T-helper 17 cell (primary cell): Measurements from ENCODE around the gene DHODH. TPM values are rescaled to one million over a fixed set of nuclear protein-coding genes. Genes with fewer than 3 reads are reported as not detected.
"Not testable (repeated sequence)": the region's sequence is repeated elsewhere in the genome, so short reads cannot be mapped to it uniquely, and the experiment has no call there.

Source experiments
- ATAC-seq: fragments of 150-1000 bp; cut with Tn5 transposase; 2 replicates; pipeline ENCODE4 v1.10.0; 2021; ENCODE audit warnings: mild to moderate bottlenecking, moderate library complexity
- DNase-seq, 3 donors: peaks; one replicate each; pipeline versions ENCODE4 v3.0.0 to v3.0.0-alpha.2; 2020 to 2021
- H3K9me3 ChIP-seq: one replicate; pipeline ENCODE4 v1.7.0; 2013; ENCODE audit warnings: low read length, mild to moderate bottlenecking; ENCODE audit not compliant: control insufficient read depth, poor library complexity, severe bottlenecking
- H3K27ac Mint-ChIP-seq: one replicate; pipeline ENCODE4 v1.8.0; 2022; ENCODE audit warnings: mild to moderate bottlenecking, moderate library complexity, mixed read lengths
- H3K27me3 Mint-ChIP-seq: one replicate; pipeline ENCODE4 v1.8.0; 2022; ENCODE audit warnings: mixed read lengths
- H3K36me3 Mint-ChIP-seq: one replicate; pipeline ENCODE4 v1.8.0; 2022; ENCODE audit warnings: low read depth, mixed read lengths
- H3K4me1 Mint-ChIP-seq: one replicate; pipeline ENCODE4 v1.8.0; 2022; ENCODE audit warnings: mild to moderate bottlenecking, mixed read lengths
- H3K4me3 Mint-ChIP-seq: one replicate; pipeline ENCODE4 v1.8.0; 2022; ENCODE audit warnings: mild to moderate bottlenecking, moderate library complexity, mixed read lengths
- total RNA-seq, 4 donors: library from RNA in 2 of 4; stranded (reverse) in 2 of 4; gene quantifications; one replicate each; pipeline ENCODE4 v1.2.3 and lab custom pipeline; 2022 to 2026

Gene DHODH
- total RNA-seq, 2 donors from 2014 or later: 5.0 to 5.9 TPM

DNA sequence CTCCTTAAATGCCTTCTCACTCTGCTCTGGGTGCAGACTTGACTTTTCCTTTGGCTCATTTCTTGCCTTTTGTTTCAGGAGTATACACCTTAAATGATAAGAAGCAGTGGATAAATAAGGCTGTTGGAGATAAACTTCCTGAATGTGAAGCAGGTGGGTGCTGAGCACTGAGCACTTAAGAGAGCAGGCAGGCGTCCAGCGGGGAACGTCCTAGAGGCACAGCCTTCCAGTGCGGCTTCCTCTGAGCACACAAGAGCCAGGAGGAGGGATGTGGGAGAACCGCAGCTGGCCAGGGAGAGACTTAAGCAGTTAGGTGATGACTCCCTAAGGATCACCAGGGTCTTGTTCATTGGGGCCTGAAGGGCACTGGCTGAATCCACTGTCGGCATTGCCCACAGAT lies 66.5 kb downstream of the DHODH start:
- H3K4me3 Mint-ChIP-seq, ATAC-seq: not testable (repeated sequence)

More for the DNA sequence above, 66.5 kb downstream of the DHODH start:
- DNase-seq, H3K9me3 ChIP-seq, H3K27ac Mint-ChIP-seq, H3K36me3 Mint-ChIP-seq, H3K4me1 Mint-ChIP-seq, H3K27me3 Mint-ChIP-seq: not testable (repeated sequence)

Other genes starting within 250 kb of the DHODH start
- 100 to 1,000 TPM; 150 to 160 TPM for gene AP1G1, start 199.9 kb upstream of the DHODH start, total RNA-seq
- 10 to 100 TPM; 39.9 to 46.3 TPM for gene ATXN1L, start 162.8 kb upstream of the DHODH start, total RNA-seq
- gene ZNF821, start 124.6 kb upstream of the DHODH start, total RNA-seq: 10 to 100 TPM; 12.2 to 14.1 TPM
- 100 to 1,000 TPM; 262 to 283 TPM for gene IST1, start 113.2 kb upstream of the DHODH start, total RNA-seq
- gene PKD1L3, start 8.3 kb upstream of the DHODH start, total RNA-seq: under 1 TPM in 1 of 2 donors, not detected in 1; 0.34 TPM
- gene HP, start 45.8 kb downstream of the DHODH start, total RNA-seq: under 1 TPM in 1 of 2 donors, not detected in 1; 0.57 TPM
- not detected for gene HPR, start 54.5 kb downstream of the DHODH start, total RNA-seq
- gene TXNL4B, start 84.9 kb downstream of the DHODH start, total RNA-seq: 10 to 100 TPM; 11.3 to 14.0 TPM
- 100 to 1,000 TPM in 1 of 2 donors, 10 to 100 TPM in 1; 93.5 to 122 TPM for gene DHX38, start 85.1 kb downstream of the DHODH start, total RNA-seq
- gene PMFBP1, start 163.4 kb downstream of the DHODH start, total RNA-seq: 1 to 10 TPM; 1.6 to 3.4 TPM